ENCODE measurements around the gene KRT9. TPM values are rescaled to one million over a fixed set of nuclear protein-coding genes. Genes with fewer than 3 reads are reported as not detected.
A peak's percentile ranks its signal among the peaks of the same experiment; 100 is the strongest.
"Not testable (repeated sequence)": the region's sequence is repeated elsewhere in the genome, so short reads cannot be mapped to it uniquely, and the experiment has no call there.

KRT9 gene
- total and polyA plus RNA-seq, 3 experiments from 2014 or later = not detected

GRCh38 chr17:41593306-41593981 lies 21.6 kb upstream of the KRT9 start:
- no peaks in the 10 kb centered on the region for H3K36me3 ChIP-seq (ENCODE audit: insufficient read depth, low read length)
- no peak for DNase-seq
- no peak overlapping the region for H3K4me3 ChIP-seq (ENCODE audit: low read length)
- no peaks in the 10 kb centered on the region for H3K36me3 Mint-ChIP-seq
- no peak overlapping the region for H3K4me3 Mint-ChIP-seq
- H3K4me1 ChIP-seq (ENCODE audit: insufficient read depth, low read length) = no peaks in the 10 kb centered on the region
- no peaks in the 10 kb centered on the region for H3K27me3 ChIP-seq (ENCODE audit: insufficient read depth, low read length, poor library complexity, severe bottlenecking)
- no peaks in the 10 kb centered on the region for H3K9me3 Mint-ChIP-seq
- no peak overlapping the region for H3K27ac ChIP-seq (ENCODE audit: low read depth, low read length)
- ChIA-PET POLR2A (no interaction called here), CTCF (no interaction called here)
- no peaks in the 10 kb centered on the region for H3K9me3 ChIP-seq (ENCODE audit: low read length)
- no peaks in the 10 kb centered on the region for H3K4me1 Mint-ChIP-seq
- H3K27me3 Mint-ChIP-seq = peaks cover 15 to 38% of the 10 kb centered on the region in 2 donors
- no peak overlapping the region for H3K27ac Mint-ChIP-seq

DNA sequence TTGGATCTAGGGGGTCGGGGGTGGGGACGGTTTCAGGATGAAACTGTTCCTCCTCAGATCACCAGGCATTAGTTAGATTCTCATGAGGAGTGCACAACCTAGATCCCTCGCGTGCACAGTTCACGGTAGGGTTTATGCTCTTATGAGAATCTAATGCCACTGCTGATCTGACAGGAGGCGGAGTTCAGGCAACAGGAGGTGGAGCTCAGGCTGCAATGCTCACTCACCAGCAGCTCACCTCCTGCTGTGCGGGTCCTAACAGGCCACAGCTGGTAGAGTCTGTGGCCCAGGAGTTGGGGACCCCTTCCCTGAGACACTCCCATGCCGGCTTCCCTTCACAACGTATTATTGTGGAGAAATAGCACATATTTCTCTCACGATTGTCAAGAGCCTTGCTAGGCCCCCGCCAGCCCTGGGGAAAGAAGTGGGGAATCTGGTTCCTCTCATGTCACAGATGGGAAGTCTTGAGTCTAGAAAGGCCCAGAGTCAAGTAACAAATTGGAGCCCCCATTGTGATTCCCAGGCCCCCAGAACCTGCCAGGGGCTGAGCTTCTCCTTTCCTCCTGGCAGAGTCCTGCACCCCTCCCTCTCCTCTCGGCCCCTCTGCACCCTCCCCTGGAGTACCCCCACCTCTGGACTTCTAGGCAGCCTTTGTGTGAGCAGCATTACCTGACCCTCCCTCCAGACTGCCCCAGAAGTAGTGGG lies 20.9 kb upstream of the KRT9 start:
- ChIA-PET CTCF (no interaction called here), POLR2A (no interaction called here)
- Mint-ChIP-seq H3K27me3 (peaks cover 15 to 38% of the 10 kb centered on the region in 2 donors), H3K9me3 (no peaks in the 10 kb centered on the region), H3K4me1 (no peaks in the 10 kb centered on the region), H3K27ac (no peak overlapping the region), H3K36me3 (no peaks in the 10 kb centered on the region), H3K4me3 (no peak overlapping the region)
- Histone ChIP-seq H3K9me3 (ENCODE audit: low read length) (no peaks in the 10 kb centered on the region), H3K27ac (ENCODE audit: low read depth, low read length) (no peak overlapping the region), H3K4me1 (ENCODE audit: insufficient read depth, low read length) (no peaks in the 10 kb centered on the region), H3K27me3 (ENCODE audit: insufficient read depth, low read length, poor library complexity, severe bottlenecking) (no peaks in the 10 kb centered on the region), H3K36me3 (ENCODE audit: insufficient read depth, low read length) (no peaks in the 10 kb centered on the region), H3K4me3 (ENCODE audit: low read length) (no peak overlapping the region)
- DNase-seq = no peak

DNA sequence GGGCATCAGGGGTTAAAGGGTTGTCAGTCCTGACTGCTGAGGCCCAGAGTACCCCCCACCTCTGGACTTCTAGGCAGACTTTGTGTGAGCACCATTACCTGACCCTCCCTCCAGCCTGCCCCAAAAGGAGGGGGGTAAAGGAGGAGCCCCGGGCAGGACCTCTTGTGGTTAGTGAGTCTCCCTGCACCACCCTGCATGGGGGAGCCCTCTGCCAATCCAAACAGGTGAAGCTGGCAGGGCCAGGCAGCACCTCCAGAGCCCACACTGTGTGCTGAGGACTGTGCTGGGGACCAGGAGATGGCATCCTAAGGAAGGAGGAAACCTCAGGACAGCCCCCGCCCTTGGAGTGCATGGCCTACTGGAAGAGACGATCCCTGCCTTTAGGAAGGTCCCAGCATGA lies 17.4 kb upstream of the KRT9 start:
- no peaks in the 10 kb centered on the region for H3K9me3 Mint-ChIP-seq
- no peaks in the 10 kb centered on the region for H3K27me3 ChIP-seq (ENCODE audit: insufficient read depth, low read length, poor library complexity, severe bottlenecking)
- no peaks in the 10 kb centered on the region for H3K4me1 ChIP-seq (ENCODE audit: insufficient read depth, low read length)
- ChIA-PET CTCF (no interaction called here), POLR2A (no interaction called here)
- H3K36me3 ChIP-seq (ENCODE audit: insufficient read depth, low read length) = no peaks in the 10 kb centered on the region
- H3K36me3 Mint-ChIP-seq = no peaks in the 10 kb centered on the region
- H3K27ac Mint-ChIP-seq = peak overlapping the region in 1 of 8 donors; percentile 81
- no peaks in the 10 kb centered on the region for H3K9me3 ChIP-seq (ENCODE audit: low read length)
- DNase-seq = no peak
- H3K27ac ChIP-seq (ENCODE audit: low read depth, low read length) = no peak overlapping the region
- no peaks in the 10 kb centered on the region for H3K4me1 Mint-ChIP-seq
- H3K4me3 ChIP-seq (ENCODE audit: low read length) = no peak overlapping the region
- H3K27me3 Mint-ChIP-seq = peaks cover 25 to 36% of the 10 kb centered on the region in 2 donors
- no peak overlapping the region for H3K4me3 Mint-ChIP-seq

DNA sequence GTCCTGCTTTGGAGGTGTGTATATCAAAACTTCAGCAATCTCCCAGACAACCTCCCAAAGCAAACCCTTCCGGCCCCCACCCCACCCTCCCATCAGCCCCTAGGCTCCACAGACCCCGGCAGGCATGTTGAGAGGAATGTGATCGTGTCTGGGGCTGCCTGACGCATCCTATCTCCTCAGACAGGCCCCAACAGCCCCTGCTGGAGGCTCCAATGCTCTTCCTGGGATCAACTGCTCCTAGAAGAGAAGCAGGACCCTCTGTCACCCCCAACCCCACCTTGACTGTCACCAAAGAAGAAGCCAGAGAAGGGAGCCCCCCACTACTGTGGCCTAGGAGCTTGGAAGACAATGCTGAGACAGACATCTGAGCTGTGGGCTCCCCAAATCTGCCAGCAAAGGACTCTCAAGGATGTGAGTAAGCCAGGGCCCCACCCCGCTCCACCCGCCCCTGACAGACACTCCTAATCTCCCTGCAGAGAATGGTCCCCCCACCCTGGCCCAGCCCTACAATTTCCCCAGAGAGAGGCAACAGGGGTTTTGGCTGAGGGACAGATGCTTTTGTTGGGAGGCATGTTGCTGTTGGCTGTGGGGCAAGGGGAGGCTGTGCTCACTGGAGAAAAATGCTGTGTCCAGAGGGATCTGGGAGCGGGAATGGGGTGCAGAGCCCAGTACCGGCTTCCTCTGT lies 16.4 kb upstream of the KRT9 start:
- Mint-ChIP-seq H3K36me3 (no peaks in the 10 kb centered on the region), H3K27ac (no peak overlapping the region), H3K27me3 (peaks cover 21 to 37% of the 10 kb centered on the region in 2 donors), H3K4me1 (no peaks in the 10 kb centered on the region), H3K9me3 (no peaks in the 10 kb centered on the region), H3K4me3 (no peak overlapping the region)
- H3K36me3 ChIP-seq (ENCODE audit: insufficient read depth, low read length) = no peaks in the 10 kb centered on the region
- no peaks in the 10 kb centered on the region for H3K9me3 ChIP-seq (ENCODE audit: low read length)
- ChIA-PET CTCF (no interaction called here), POLR2A (no interaction called here)
- H3K4me3 ChIP-seq (ENCODE audit: low read length) = no peak overlapping the region
- no peak for DNase-seq
- H3K27ac ChIP-seq (ENCODE audit: low read depth, low read length) = no peak overlapping the region
- H3K27me3 ChIP-seq (ENCODE audit: insufficient read depth, low read length, poor library complexity, severe bottlenecking) = no peaks in the 10 kb centered on the region
- H3K4me1 ChIP-seq (ENCODE audit: insufficient read depth, low read length) = no peaks in the 10 kb centered on the region

DNA sequence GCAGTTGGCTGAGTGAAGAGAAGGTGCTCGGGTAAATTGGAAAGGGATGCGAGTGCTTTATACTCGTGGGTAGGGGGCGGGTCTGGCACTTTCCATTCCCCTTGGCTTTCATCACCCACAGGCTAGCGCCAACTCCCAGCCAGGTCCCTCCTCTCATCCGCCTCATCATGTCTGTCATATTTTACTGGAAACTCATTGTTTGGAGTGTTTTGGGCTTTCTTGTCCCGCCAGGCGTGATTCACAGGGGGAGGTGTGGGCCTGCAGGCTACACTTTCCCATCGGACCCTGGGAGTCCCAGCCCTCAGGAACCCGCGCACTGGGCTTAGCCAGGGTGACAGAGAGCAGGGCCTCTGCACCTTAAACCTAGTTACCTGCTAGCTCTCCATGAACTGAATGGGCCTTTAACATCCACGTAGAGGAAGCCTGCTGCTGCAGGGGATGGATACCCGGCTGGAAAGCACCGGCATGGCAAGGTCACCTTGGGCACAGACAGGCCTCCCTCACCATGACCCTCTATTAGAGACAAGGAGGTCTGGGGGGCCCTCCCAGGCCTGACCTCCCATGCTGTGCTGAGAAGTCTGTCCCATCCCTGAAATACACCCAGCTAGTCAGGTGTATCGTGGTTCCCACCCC lies 15.1 kb upstream of the KRT9 start, which contains the start of gene KRT14:
Gene KRT14 (minus strand): TSS at position 33 of the 633 bp plus-strand sequence. CDS start 61 bp downstream, outside the sequence.
- no peaks in the 10 kb centered on the region for H3K4me1 Mint-ChIP-seq
- ChIA-PET CTCF (interaction anchor here (1.5 kb wide), 1 partner anchor 38 kb away, joined by 3 read pairs; no protein-coding TSS in a partner anchor), POLR2A (no interaction called here)
- H3K9me3 ChIP-seq (ENCODE audit: low read length) = no peaks in the 10 kb centered on the region
- no peak within 1 kb of the TSS for H3K27ac ChIP-seq (ENCODE audit: low read depth, low read length)
- no peaks in the 10 kb centered on the region for H3K27me3 ChIP-seq (ENCODE audit: insufficient read depth, low read length, poor library complexity, severe bottlenecking)
- no peaks in the 10 kb centered on the region for H3K36me3 ChIP-seq (ENCODE audit: insufficient read depth, low read length)
- no peak for DNase-seq
- no peak within 1 kb of the TSS for H3K4me3 ChIP-seq (ENCODE audit: low read length)
- peaks cover 19 to 46% of the 10 kb centered on the region in 2 donors for H3K27me3 Mint-ChIP-seq
- no peaks in the 10 kb centered on the region for H3K36me3 Mint-ChIP-seq
- H3K27ac Mint-ChIP-seq = peak within 1 kb of the TSS in 1 of 8 donors; percentile 47
- H3K4me1 ChIP-seq (ENCODE audit: insufficient read depth, low read length) = no peaks in the 10 kb centered on the region
- H3K4me3 Mint-ChIP-seq = no peak within 1 kb of the TSS
- no peaks in the 10 kb centered on the region for H3K9me3 Mint-ChIP-seq

DNA sequence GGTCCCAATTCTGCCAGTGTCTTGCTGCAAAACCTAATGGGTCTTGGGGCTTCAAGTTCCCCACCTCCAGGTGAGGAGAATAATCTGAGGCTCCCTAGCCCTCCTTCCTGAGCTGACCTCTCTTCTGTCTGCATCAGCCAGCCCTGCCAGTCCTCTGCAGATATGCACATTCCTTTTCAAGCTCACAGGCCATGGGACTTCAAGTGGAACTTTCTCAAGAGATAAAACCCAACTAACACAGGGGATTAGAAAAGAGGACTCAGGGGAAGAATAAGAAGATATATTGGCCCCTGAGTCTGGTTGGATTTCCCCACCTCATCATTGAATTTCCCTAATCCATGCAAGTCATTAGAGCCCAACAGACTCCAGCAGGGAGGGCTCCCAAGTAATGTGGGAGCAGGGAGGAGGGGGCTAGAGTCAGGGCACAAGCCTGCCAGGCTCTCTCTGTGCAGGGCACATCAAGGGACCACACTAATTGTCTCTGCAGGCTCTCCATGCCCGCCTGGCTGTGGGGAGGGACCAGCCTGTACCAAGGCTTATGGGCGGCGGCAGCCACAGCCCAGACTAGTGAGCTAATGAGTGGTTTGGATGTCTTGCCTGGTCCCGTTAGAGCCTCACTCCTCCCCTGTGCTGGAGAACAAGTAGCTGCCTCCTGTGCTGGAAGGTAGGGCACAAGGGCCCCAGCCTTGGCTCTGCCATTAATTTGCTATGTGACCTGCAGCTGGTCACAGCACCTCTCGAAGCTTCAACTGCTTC lies 13.6 kb upstream of the KRT9 start:
- CTCF ChIA-PET = interaction anchor here (1.4 to 1.5 kb wide), 2 partner anchors 37 to 77 kb away, joined by 3 read pairs; no protein-coding TSS in a partner anchor
- no peak overlapping the region for H3K27ac ChIP-seq (ENCODE audit: low read depth, low read length)
- Mint-ChIP-seq H3K4me3 (no peak overlapping the region), H3K36me3 (no peaks in the 10 kb centered on the region), H3K9me3 (no peaks in the 10 kb centered on the region), H3K27ac (no peak overlapping the region), H3K27me3 (peaks cover 21 to 52% of the 10 kb centered on the region in 2 donors), H3K4me1 (no peaks in the 10 kb centered on the region)
- POLR2A ChIA-PET = no interaction called here
- H3K9me3 ChIP-seq (ENCODE audit: low read length) = no peaks in the 10 kb centered on the region
- no peaks in the 10 kb centered on the region for H3K4me1 ChIP-seq (ENCODE audit: insufficient read depth, low read length)
- H3K36me3 ChIP-seq (ENCODE audit: insufficient read depth, low read length) = no peaks in the 10 kb centered on the region
- no peak for DNase-seq
- H3K4me3 ChIP-seq (ENCODE audit: low read length) = no peak overlapping the region
- no peaks in the 10 kb centered on the region for H3K27me3 ChIP-seq (ENCODE audit: insufficient read depth, low read length, poor library complexity, severe bottlenecking)

GRCh38 chr17:41584331-41584927 lies 12.6 kb upstream of the KRT9 start:
- H3K4me1 ChIP-seq (ENCODE audit: insufficient read depth, low read length); H3K4me3 ChIP-seq (ENCODE audit: low read length); H3K9me3 Mint-ChIP-seq; H3K36me3 Mint-ChIP-seq; H3K36me3 ChIP-seq (ENCODE audit: insufficient read depth, low read length); DNase-seq; H3K9me3 ChIP-seq (ENCODE audit: low read length); H3K4me3 Mint-ChIP-seq; H3K27ac Mint-ChIP-seq; POLR2A ChIA-PET; H3K4me1 Mint-ChIP-seq; H3K27me3 ChIP-seq (ENCODE audit: insufficient read depth, low read length, poor library complexity, severe bottlenecking); H3K27ac ChIP-seq (ENCODE audit: low read depth, low read length): not testable (repeated sequence)
- CTCF ChIA-PET = interaction anchor here (1.4 kb wide), 2 partner anchors 35 to 78 kb away, joined by 3 read pairs; no protein-coding TSS in a partner anchor
- H3K27me3 Mint-ChIP-seq = peaks cover 22 to 54% of the 10 kb centered on the region in 2 donors

All from CD8-positive, alpha-beta memory T cell (primary cell).